ENCODE measurements around the gene CENPS. TPM values are rescaled to one million over a fixed set of nuclear protein-coding genes. Genes with fewer than 3 reads are reported as not detected.

The CENPS gene
- total and polyA plus RNA-seq, 4 donors = 4.4 to 9.8 (median 7.4) TPM

GRCh38 chr1:10428984-10429383, 1.2 kb upstream of the CENPS start:
- Histone ChIP-seq H3K27ac (ENCODE audit: low read depth in 1 of 2, low read length in 2 of 2) (no peak overlapping the region), H3K9ac (ENCODE audit: low read depth in 1 of 2, low read length in 2 of 2) (no peak overlapping the region), H3K36me3 (ENCODE audit: control insufficient read depth in 4 of 4, insufficient read depth in 3 of 4, low read depth in 1 of 4, low read length in 3 of 4) (peaks cover 0 to 2% (median under 1%) of the 10 kb centered on the region in 4 donors), H3K4me1 (ENCODE audit: control insufficient read depth in 4 of 4, insufficient read depth in 4 of 4, low read length in 3 of 4) (peaks cover 2 to 22% (median 13%) of the 10 kb centered on the region in 4 donors), H3K4me3 (ENCODE audit: low read depth in 1 of 3, low read length in 3 of 3) (no peak overlapping the region), H3K27me3 (ENCODE audit: control insufficient read depth in 4 of 4, insufficient read depth in 4 of 4, low read length in 3 of 4) (no peaks in the 10 kb centered on the region), H3K9me3 (ENCODE audit: control insufficient read depth in 4 of 4, low read length in 3 of 4) (no peaks in the 10 kb centered on the region)
- DNase-seq (ENCODE audit: low spot score) = no peak
- no peak for TF ChIP-seq RAD21 (IDR thresholded peaks at IDR 0.05)
- TF ChIP-seq, protein P1, sequence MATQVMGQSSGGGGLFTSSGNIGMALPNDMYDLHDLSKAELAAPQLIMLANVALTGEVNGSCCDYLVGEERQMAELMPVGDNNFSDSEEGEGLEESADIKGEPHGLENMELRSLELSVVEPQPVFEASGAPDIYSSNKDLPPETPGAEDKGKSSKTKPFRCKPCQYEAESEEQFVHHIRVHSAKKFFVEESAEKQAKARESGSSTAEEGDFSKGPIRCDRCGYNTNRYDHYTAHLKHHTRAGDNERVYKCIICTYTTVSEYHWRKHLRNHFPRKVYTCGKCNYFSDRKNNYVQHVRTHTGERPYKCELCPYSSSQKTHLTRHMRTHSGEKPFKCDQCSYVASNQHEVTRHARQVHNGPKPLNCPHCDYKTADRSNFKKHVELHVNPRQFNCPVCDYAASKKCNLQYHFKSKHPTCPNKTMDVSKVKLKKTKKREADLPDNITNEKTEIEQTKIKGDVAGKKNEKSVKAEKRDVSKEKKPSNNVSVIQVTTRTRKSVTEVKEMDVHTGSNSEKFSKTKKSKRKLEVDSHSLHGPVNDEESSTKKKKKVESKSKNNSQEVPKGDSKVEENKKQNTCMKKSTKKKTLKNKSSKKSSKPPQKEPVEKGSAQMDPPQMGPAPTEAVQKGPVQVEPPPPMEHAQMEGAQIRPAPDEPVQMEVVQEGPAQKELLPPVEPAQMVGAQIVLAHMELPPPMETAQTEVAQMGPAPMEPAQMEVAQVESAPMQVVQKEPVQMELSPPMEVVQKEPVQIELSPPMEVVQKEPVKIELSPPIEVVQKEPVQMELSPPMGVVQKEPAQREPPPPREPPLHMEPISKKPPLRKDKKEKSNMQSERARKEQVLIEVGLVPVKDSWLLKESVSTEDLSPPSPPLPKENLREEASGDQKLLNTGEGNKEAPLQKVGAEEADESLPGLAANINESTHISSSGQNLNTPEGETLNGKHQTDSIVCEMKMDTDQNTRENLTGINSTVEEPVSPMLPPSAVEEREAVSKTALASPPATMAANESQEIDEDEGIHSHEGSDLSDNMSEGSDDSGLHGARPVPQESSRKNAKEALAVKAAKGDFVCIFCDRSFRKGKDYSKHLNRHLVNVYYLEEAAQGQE (IDR thresholded peaks at IDR 0.05) = no peak
- no peak for TF ChIP-seq FOXA2 (IDR thresholded peaks at IDR 0.05)
- no peak for TF ChIP-seq SP1 (IDR thresholded peaks at IDR 0.05)
- TF ChIP-seq GABPA (IDR thresholded peaks at IDR 0.05 in 1 of 2, conservative IDR thresholded peaks at IDR 0.05 in 1 of 2) = no peak
- TF ChIP-seq, protein P2, sequence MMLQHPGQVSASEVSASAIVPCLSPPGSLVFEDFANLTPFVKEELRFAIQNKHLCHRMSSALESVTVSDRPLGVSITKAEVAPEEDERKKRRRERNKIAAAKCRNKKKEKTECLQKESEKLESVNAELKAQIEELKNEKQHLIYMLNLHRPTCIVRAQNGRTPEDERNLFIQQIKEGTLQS (IDR thresholded peaks at IDR 0.05) = no peak
- TF ChIP-seq TAF1 (conservative IDR thresholded peaks at IDR 0.05) = no peak
- TF ChIP-seq EGR1 (IDR thresholded peaks at IDR 0.05; ENCODE audit: low read depth in 2 of 2) = no peak
- TF ChIP-seq FOXA1 (IDR thresholded peaks at IDR 0.05) = no peak
- no peak for TF ChIP-seq NR2F2 (IDR thresholded peaks at IDR 0.05)
- TF ChIP-seq HNF4A (conservative IDR thresholded peaks at IDR 0.05) = no peak
- no peak for TF ChIP-seq MAX (IDR thresholded peaks at IDR 0.05)
- no peak for TF ChIP-seq HNF4G (IDR thresholded peaks at IDR 0.05)
- TF ChIP-seq YY1 (IDR thresholded peaks at IDR 0.05) = no peak
- no peak for TF ChIP-seq RXRA (IDR thresholded peaks at IDR 0.05)
- no peak for TF ChIP-seq JUND (IDR thresholded peaks at IDR 0.05)
- TF ChIP-seq ZBTB33 (IDR thresholded peaks at IDR 0.05) = no peak
- WGBS = 90% methylated on average over 5 of the region's 5 CpGs

GRCh38 chr1:10429868-10430215, 391 bp upstream of the CENPS start:
- H3K9me3 ChIP-seq (ENCODE audit: control insufficient read depth in 4 of 4, low read length in 3 of 4) = no peaks in the 10 kb centered on the region
- DNase-seq (ENCODE audit: low spot score) = no peak
- no peak overlapping the region for H3K9ac ChIP-seq (ENCODE audit: low read depth in 1 of 2, low read length in 2 of 2)
- H3K27me3 ChIP-seq (ENCODE audit: control insufficient read depth in 4 of 4, insufficient read depth in 4 of 4, low read length in 3 of 4) = no peaks in the 10 kb centered on the region
- peak overlapping the region in 2 of 3 donors; percentile 40 to 65 for H3K4me3 ChIP-seq (ENCODE audit: low read depth in 1 of 3, low read length in 3 of 3)
- H3K27ac ChIP-seq (ENCODE audit: low read depth in 1 of 2, low read length in 2 of 2) = no peak overlapping the region
- H3K4me1 ChIP-seq (ENCODE audit: control insufficient read depth in 4 of 4, insufficient read depth in 4 of 4, low read length in 3 of 4) = peaks cover 2 to 22% (median 13%) of the 10 kb centered on the region in 4 donors
- WGBS = 28% methylated on average over 16 of the region's 16 CpGs
- peaks cover 0 to 2% (median under 1%) of the 10 kb centered on the region in 4 donors for H3K36me3 ChIP-seq (ENCODE audit: control insufficient read depth in 4 of 4, insufficient read depth in 3 of 4, low read depth in 1 of 4, low read length in 3 of 4)
- TF ChIP-seq FOXA2 (IDR thresholded peaks at IDR 0.05) = no peak
- TF ChIP-seq HNF4A (conservative IDR thresholded peaks at IDR 0.05) = no peak
- no peak for TF ChIP-seq RXRA (IDR thresholded peaks at IDR 0.05)
- TF ChIP-seq NR2F2 (IDR thresholded peaks at IDR 0.05) = no peak
- no peak for TF ChIP-seq SP1 (IDR thresholded peaks at IDR 0.05)
- TF ChIP-seq GABPA (IDR thresholded peaks at IDR 0.05 in 1 of 2, conservative IDR thresholded peaks at IDR 0.05 in 1 of 2) = no peak
- TF ChIP-seq JUND (IDR thresholded peaks at IDR 0.05) = no peak
- TF ChIP-seq, protein P2 (IDR thresholded peaks at IDR 0.05) = no peak
- no peak for TF ChIP-seq YY1 (IDR thresholded peaks at IDR 0.05)

All from liver (tissue), 9 donors.